HG03135 (cell line): ENCODE measurements around the gene COMMD2.

Experiments
- ATAC-seq: cut with Tn5 transposase; IDR thresholded peaks from one replicate; pipeline ENCODE4 v1.9.1; 2021; ENCODE audit warnings: mild to moderate bottlenecking, moderate library complexity; ENCODE audit not compliant: unreplicated experiment

The COMMD2 gene

DNA sequence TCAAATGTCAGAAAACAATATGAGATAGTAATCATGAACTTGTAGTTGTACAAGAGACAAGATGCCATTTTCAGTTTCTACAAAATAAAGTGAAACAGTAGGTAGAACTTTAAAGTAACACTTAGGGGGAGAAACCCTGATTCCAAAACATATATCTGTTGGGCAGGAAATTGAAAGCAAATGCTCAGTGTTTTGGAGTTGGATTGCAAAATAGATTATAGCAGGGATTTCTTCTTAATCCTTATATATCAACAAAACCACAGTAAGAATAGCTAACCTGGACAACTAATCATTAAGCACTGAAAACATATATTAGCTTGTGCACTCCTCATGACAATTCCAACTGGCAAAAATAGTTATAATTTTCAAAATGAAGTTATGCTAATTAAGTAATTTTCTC lies 46.9 kb downstream of the COMMD2 start:
- ATAC-seq: no peak

- no peak for ATAC-seq
Observed at GRCh38 chr3:149703466-149703865, 48.8 kb downstream of the COMMD2 start.

DNA sequence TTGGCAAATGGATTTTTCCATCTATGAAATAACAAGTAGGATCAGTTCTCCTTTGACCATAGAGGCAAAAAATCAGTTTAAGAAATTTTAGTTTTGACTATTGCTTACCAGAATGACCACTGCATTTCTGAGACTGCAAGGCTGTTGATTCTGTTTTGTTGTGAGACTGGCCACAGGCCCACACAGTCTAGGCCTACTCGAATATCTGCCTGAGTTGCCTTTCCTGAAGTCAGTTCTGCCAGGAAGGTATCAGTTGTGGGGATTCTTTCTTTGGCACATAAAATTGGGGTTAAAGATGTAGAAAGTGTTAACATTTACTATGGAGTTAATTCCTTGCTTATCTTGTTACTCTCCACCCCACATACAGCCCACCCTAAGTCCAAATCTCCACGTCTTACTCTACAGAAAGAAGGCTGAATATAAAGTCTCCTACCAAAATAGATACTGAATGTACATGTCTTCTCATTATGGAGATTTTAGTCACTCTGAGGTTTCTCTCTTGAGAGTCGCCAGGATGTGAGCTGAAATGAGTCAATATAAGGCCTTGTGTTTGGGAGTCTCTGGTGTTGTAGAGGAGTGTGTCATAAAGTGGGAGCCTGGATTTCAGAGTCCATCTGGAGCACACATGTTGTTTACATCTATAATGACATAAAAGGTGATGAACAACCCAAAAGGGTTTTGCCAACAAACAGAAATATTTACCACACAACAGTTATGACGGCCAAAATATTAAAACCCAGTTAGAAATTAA lies 49.4 kb downstream of the COMMD2 start:
- ATAC-seq: no peak

GRCh38 chr3:149701977-149702350 lies 50.3 kb downstream of the COMMD2 start:
- no peak for ATAC-seq

- ATAC-seq: no peak
Observed at GRCh38 chr3:149701206-149701976, 50.9 kb downstream of the COMMD2 start.
